HFF-Myc (cell line): ENCODE data around the gene AP1S3.
A peak's percentile ranks its signal among the peaks of the same experiment; 100 is the strongest.

ENCODE experiments used
- DNase-seq: peaks from one replicate; pipeline ENCODE4 v3.0.0-alpha.2; 2011; ENCODE audit warnings: low read depth; ENCODE audit errors: extremely low read depth
- H3K4me3 ChIP-seq: replicated peaks from 2 replicates; pipeline ENCODE4 v1.5.1; 2011; ENCODE audit warnings: low read depth, mild to moderate bottlenecking, control low read depth, low read length
- TF ChIP-seq, protein P1 (sequence below): IDR thresholded peaks from 2 replicates; pipeline ENCODE4 v1.5.1; 2012; ENCODE audit warnings: mild to moderate bottlenecking, low read depth, low read length, control low read depth; ENCODE audit errors: missing control alignments

Gene AP1S3

DNA sequence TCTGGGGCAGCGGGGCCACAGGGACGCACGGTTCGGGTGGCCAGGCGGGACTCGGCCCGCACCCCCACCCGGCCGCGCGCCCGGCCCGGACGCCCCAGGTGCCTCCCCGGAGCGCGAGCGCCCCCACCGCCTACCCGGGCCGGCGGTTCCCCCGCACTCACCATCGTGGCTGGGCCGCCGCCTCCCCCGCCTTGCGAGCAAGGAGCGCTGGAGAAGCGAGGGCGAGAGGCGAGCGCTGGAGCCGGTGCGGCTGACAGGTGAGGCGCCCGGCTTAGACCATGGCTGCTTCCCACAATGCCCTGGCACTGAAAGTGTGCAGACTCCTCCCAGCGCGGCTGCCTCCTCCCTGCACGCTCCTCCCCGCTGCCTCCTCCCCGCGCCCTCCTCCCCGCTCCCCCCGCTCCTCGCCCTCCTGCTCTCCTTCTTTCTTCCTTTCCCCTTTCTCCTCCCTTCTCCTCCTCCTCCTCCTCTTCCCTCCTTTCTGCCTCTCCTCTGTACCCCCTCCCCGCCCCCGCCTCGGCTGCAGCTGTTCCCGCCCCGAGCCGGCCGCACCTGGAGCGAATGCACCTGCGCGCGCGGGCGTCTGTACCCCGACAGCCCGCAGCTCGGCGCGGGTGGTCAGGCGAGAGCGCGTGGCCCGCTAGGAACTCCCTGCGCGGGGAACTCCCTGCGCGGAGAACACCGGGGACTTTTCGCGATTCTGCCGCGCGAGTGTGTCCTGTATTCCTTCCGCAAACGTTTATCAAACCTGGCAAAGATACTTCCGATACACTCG lies at the start of gene AP1S3:
Gene AP1S3 (minus strand): TSS at position 296 of the 775 bp plus-strand sequence. CDS start 132 bp downstream, at position 164.
- H3K4me3 ChIP-seq, result peak within 1 kb of the TSS; percentile 58
- DNase-seq, result no peak
- TF ChIP-seq, protein P1, sequence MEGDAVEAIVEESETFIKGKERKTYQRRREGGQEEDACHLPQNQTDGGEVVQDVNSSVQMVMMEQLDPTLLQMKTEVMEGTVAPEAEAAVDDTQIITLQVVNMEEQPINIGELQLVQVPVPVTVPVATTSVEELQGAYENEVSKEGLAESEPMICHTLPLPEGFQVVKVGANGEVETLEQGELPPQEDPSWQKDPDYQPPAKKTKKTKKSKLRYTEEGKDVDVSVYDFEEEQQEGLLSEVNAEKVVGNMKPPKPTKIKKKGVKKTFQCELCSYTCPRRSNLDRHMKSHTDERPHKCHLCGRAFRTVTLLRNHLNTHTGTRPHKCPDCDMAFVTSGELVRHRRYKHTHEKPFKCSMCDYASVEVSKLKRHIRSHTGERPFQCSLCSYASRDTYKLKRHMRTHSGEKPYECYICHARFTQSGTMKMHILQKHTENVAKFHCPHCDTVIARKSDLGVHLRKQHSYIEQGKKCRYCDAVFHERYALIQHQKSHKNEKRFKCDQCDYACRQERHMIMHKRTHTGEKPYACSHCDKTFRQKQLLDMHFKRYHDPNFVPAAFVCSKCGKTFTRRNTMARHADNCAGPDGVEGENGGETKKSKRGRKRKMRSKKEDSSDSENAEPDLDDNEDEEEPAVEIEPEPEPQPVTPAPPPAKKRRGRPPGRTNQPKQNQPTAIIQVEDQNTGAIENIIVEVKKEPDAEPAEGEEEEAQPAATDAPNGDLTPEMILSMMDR, result no peak

DNA sequence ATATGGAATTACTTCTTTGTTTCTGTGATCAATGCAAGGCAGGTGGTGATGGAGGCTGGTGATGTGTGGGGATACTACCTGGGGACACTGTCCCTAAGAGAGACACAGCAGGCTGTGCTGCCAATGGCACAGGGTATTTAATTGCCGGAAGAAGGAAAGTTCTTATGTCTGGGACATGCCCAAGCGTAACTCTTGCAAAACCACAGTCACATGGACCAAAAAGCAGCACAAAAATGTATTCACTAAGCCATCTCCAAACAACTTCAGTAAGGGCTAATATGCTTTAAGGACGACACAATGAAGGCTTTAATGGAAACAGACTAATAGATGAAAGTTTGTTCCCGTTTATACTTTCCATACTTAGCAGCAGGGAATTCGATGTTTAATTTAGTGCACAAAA lies 49.7 kb upstream of the AP1S3 start:
- TF ChIP-seq, protein P1, result no peak
- H3K4me3 ChIP-seq, result no peak overlapping the region
- no peak for DNase-seq

DNA sequence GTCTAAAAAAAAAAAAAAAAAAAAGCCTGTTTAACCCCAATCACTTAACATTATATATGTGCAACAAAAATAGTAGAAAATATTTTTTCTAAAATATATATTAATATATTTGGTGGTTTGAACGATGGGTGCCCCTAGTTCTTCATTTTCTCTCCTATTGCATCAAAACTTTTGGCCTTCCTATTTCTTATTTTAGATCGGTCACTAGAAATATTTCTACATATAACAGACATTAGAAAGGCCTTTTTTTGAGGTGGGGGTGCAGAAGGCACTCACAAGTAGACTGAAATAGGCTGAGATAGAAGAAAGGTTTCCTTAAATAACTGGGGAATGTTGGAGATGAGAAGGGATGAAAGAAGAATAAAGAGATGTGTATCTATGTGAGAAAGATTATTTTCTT lies 49.3 kb upstream of the AP1S3 start:
- no peak overlapping the region for H3K4me3 ChIP-seq
- TF ChIP-seq, protein P1, result no peak
- DNase-seq, result no peak

DNA sequence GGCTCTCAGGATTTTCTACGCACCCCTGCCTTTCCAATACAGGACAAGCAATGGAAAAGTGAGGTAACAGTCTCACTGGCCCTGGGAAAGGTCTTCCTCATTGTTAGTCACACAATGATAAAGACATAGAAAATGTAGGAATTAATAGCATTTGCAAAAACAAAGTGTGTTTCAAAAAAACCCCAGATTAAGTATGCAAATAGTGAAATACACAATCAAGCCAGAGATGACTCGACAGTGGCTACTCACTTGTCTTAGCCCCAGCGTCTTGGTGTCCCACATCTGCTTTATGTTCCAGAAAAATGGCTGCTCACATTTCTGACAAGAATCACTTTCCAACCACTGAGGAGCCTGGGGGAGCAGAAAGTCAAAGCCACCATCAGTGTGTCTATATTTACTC lies 47.0 kb upstream of the AP1S3 start:
- TF ChIP-seq, protein P1, result no peak
- DNase-seq, result no peak
- H3K4me3 ChIP-seq, result no peak overlapping the region

DNA sequence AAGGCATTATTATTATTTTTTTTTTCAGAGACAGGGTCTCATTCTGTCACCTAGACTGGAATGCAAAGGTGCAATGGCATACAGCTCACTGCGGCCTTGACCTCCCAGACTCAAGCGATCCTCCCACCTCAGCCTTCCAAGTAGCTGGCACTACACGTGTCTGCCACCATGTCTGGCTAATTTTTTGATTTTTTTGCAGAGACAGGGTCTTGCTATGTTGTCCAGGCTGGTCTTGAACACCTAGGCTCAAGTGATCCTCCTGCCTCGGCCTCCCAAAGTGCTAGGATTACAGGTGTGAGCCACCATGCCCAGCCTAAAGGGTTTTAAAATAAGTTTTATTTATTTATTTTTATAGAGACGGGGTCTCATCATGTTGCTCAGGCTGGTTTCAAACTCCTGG lies 45.3 kb upstream of the AP1S3 start:
- DNase-seq, result no peak
- H3K4me3 ChIP-seq, result no peak overlapping the region
- TF ChIP-seq, protein P1, result no peak

DNA sequence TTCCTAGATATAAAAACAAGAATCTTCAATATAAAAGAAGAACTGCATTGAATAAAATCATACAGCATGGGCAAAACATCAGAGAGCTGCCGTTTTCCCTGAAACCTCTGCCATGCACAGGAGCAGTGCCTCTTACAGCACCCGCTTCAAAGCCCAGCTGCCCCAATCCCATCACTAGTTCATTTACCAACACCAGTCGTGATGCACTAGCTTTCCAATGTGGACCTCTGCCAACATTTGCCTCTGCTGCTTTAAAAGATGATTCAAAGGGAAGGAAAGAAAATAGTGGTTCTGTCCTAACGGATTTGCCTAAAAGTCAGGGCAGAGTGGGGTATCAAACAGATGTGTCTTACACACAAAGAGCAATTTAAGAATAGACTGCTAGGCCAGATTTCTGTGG lies 43.4 kb upstream of the AP1S3 start:
- TF ChIP-seq, protein P1, result no peak
- no peak overlapping the region for H3K4me3 ChIP-seq
- DNase-seq, result no peak
